ENCODE measurements around the gene HOXA6. TPM values are rescaled to one million over a fixed set of nuclear protein-coding genes. Genes with fewer than 3 reads are reported as not detected.

The HOXA6 gene
- total and polyA plus RNA-seq, 2 donors from 2014 or later: 1.1 to 22.0 TPM

- intact Hi-C loops (cut with DNase I): no loop called here
- peak overlapping the region; percentile 95 to 96 for H3K27ac ChIP-seq (ENCODE audit: low read depth in 2 of 2, low read length in 2 of 2)
- H3K4me1 ChIP-seq (ENCODE audit: control insufficient read depth in 2 of 3, insufficient read depth in 2 of 3, low read depth in 1 of 3, low read length in 3 of 3): peaks cover 11 to 26% (median 18%) of the 10 kb centered on the region in 3 donors
- DNase-seq (peak; percentile 90 to 95 (median 92)), FAIRE-seq (no peak)
- TF ChIP-seq, protein P1, sequence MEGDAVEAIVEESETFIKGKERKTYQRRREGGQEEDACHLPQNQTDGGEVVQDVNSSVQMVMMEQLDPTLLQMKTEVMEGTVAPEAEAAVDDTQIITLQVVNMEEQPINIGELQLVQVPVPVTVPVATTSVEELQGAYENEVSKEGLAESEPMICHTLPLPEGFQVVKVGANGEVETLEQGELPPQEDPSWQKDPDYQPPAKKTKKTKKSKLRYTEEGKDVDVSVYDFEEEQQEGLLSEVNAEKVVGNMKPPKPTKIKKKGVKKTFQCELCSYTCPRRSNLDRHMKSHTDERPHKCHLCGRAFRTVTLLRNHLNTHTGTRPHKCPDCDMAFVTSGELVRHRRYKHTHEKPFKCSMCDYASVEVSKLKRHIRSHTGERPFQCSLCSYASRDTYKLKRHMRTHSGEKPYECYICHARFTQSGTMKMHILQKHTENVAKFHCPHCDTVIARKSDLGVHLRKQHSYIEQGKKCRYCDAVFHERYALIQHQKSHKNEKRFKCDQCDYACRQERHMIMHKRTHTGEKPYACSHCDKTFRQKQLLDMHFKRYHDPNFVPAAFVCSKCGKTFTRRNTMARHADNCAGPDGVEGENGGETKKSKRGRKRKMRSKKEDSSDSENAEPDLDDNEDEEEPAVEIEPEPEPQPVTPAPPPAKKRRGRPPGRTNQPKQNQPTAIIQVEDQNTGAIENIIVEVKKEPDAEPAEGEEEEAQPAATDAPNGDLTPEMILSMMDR (IDR thresholded peaks at IDR 0.05; ENCODE audit: borderline replicate concordance, extremely low read depth, insufficient read depth): no peak
- peak overlapping the region; percentile 70 to 77 (median 71) for H3K4me3 ChIP-seq (ENCODE audit: low read length in 3 of 3)
- no peaks in the 10 kb centered on the region for H3K9me3 ChIP-seq (ENCODE audit: control insufficient read depth in 2 of 3, insufficient read depth in 1 of 3, low read length in 3 of 3)
- peak overlapping the region; percentile 71 to 95 (median 88) for H3K9ac ChIP-seq (ENCODE audit: low read length in 3 of 3)
- H3K27me3 ChIP-seq (ENCODE audit: control insufficient read depth, insufficient read depth, low read length): no peaks in the 10 kb centered on the region
- peaks cover 0 to 5% (median 5%) of the 10 kb centered on the region in 3 donors for H3K36me3 ChIP-seq (ENCODE audit: control insufficient read depth in 2 of 3, insufficient read depth in 3 of 3, low read length in 3 of 3)
These were observed 33.4 kb downstream of the HOXA6 start for GRCh38 chr7:27113991-27114769.

- no peak for FAIRE-seq
- H3K27me3 ChIP-seq (ENCODE audit: control insufficient read depth, insufficient read depth, low read length): no peaks in the 10 kb centered on the region
- intact Hi-C loops (cut with DNase I): no loop called here
- H3K36me3 ChIP-seq (ENCODE audit: control insufficient read depth in 2 of 3, insufficient read depth in 3 of 3, low read length in 3 of 3): peaks cover 0 to 5% (median 5%) of the 10 kb centered on the region in 3 donors
- H3K9me3 ChIP-seq (ENCODE audit: control insufficient read depth in 2 of 3, insufficient read depth in 1 of 3, low read length in 3 of 3): no peaks in the 10 kb centered on the region
- peak overlapping the region; percentile 65 to 94 (median 69) for H3K4me3 ChIP-seq (ENCODE audit: low read length in 3 of 3)
- peak; percentile 95 to 97 (median 96) for DNase-seq
- peak overlapping the region; percentile 35 to 94 (median 92) for H3K9ac ChIP-seq (ENCODE audit: low read length in 3 of 3)
- TF ChIP-seq, protein P1 (IDR thresholded peaks at IDR 0.05; ENCODE audit: borderline replicate concordance, extremely low read depth, insufficient read depth): no peak
- peaks cover 11 to 20% (median 16%) of the 10 kb centered on the region in 3 donors for H3K4me1 ChIP-seq (ENCODE audit: control insufficient read depth in 2 of 3, insufficient read depth in 2 of 3, low read depth in 1 of 3, low read length in 3 of 3)
- H3K27ac ChIP-seq (ENCODE audit: low read depth in 2 of 2, low read length in 2 of 2): peak overlapping the region; percentile 96 to 97
These were observed 34.3 kb downstream of the HOXA6 start for GRCh38 chr7:27112955-27113949.

DNA sequence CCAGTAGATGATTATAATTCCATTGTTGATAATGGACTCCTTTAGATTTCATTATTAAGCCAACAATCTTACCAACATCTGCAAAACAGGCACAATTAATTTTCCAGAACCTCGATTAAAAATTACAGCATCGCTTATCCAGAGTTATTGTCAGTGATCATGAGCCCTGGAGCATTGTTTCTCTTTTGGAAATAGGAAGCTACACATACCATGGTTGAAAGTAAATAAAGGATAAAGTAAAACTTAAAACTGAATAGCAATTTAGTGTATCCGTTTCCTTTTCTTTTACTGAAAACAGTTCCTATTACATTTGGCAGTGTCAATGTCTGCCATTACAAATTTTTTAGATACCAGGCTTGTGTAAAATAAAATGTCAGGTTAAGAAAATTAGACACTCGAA, 35.2 kb downstream of the HOXA6 start:
- H3K36me3 ChIP-seq (ENCODE audit: control insufficient read depth in 2 of 3, insufficient read depth in 3 of 3, low read length in 3 of 3): peaks cover 0 to 5% (median 5%) of the 10 kb centered on the region in 3 donors
- DNase-seq (peak in 1 of 5 donors; percentile 52), FAIRE-seq (no peak)
- H3K9me3 ChIP-seq (ENCODE audit: control insufficient read depth in 2 of 3, insufficient read depth in 1 of 3, low read length in 3 of 3): no peaks in the 10 kb centered on the region
- peak overlapping the region; percentile 65 to 94 (median 69) for H3K4me3 ChIP-seq (ENCODE audit: low read length in 3 of 3)
- H3K9ac ChIP-seq (ENCODE audit: low read length in 3 of 3): peak overlapping the region in 2 of 3 donors; percentile 92 to 94
- TF ChIP-seq, protein P1 (IDR thresholded peaks at IDR 0.05; ENCODE audit: borderline replicate concordance, extremely low read depth, insufficient read depth): no peak
- H3K4me1 ChIP-seq (ENCODE audit: control insufficient read depth in 2 of 3, insufficient read depth in 2 of 3, low read depth in 1 of 3, low read length in 3 of 3): peaks cover 10 to 18% (median 13%) of the 10 kb centered on the region in 3 donors
- peak overlapping the region; percentile 96 to 97 for H3K27ac ChIP-seq (ENCODE audit: low read depth in 2 of 2, low read length in 2 of 2)
- intact Hi-C loops (cut with DNase I): no loop called here
- H3K27me3 ChIP-seq (ENCODE audit: control insufficient read depth, insufficient read depth, low read length): no peaks in the 10 kb centered on the region

All from kidney (tissue), 14 donors.